DMS53 treated with DMSO at 0.1 percent for 48 hours (cell line): ENCODE measurements around the gene BBX.
"Not testable (repeated sequence)": the region's sequence is repeated elsewhere in the genome, so short reads cannot be mapped to it uniquely, and the experiment has no call there.

ENCODE experiments used
- DNase-seq: peaks from one replicate; lab custom pipeline; 2025; ENCODE audit not compliant: unreplicated experiment; lab: John Stamatoyannopoulos, UW

The BBX gene

GRCh38 chr3:107833722-107834416 lies 311.1 kb downstream of the BBX start:
- DNase-seq: no peak

GRCh38 chr3:107835001-107835400 lies 312.2 kb downstream of the BBX start:
- DNase-seq: not testable (repeated sequence)

GRCh38 chr3:107837895-107838612 lies 315.3 kb downstream of the BBX start:
- DNase-seq: no peak

- no peak for DNase-seq
Observed at GRCh38 chr3:107841831-107842230, 319.1 kb downstream of the BBX start.

GRCh38 chr3:107842940-107843339 lies 320.2 kb downstream of the BBX start:
- DNase-seq: no peak

GRCh38 chr3:107845380-107846278 lies 322.9 kb downstream of the BBX start:
- DNase-seq: no peak

- no peak for DNase-seq
Observed at GRCh38 chr3:107846279-107846852, 323.6 kb downstream of the BBX start.

GRCh38 chr3:107847791-107848190 lies 325.0 kb downstream of the BBX start:
- DNase-seq: no peak

- DNase-seq: no peak
Observed at GRCh38 chr3:107848351-107848915, 325.7 kb downstream of the BBX start.

GRCh38 chr3:107850681-107851080 lies 327.9 kb downstream of the BBX start:
- no peak for DNase-seq

- no peak for DNase-seq
Observed at GRCh38 chr3:107853821-107854220, 331.1 kb downstream of the BBX start.

GRCh38 chr3:107854733-107855132 lies 332.0 kb downstream of the BBX start:
- no peak for DNase-seq

GRCh38 chr3:107855710-107856109 lies 332.9 kb downstream of the BBX start:
- peak; percentile 57 for DNase-seq

GRCh38 chr3:107857854-107858253 lies 335.1 kb downstream of the BBX start:
- no peak for DNase-seq

- no peak for DNase-seq
Observed at GRCh38 chr3:107858876-107859275, 336.1 kb downstream of the BBX start.
